Stomach (tissue), 9 donors: ENCODE measurements around the gene RGS7. TPM values are rescaled to one million over a fixed set of nuclear protein-coding genes. Genes with fewer than 3 reads are reported as not detected.

Source experiments
- DNase-seq, 2 donors: peaks; one replicate each; pipeline versions ENCODE4 v3.0.0 to v3.0.0-alpha.2; 2013 to 2019
- H3K27ac ChIP-seq, 5 donors: fragments of 200-600 bp in 4 of 5; sonication (generic) in 4 of 5; one replicate each; pipeline ENCODE4 v1.5.1; 2013 to 2019; ENCODE audit warnings: mild to moderate bottlenecking in 1 of 5, moderate library complexity in 1 of 5
- H3K27me3 ChIP-seq, 3 donors: fragments of 200-600 bp; sonication (generic); one replicate each; pipeline ENCODE4 v1.5.1; 2017 to 2019; ENCODE audit warnings: mixed run types in 1 of 3
- H3K36me3 ChIP-seq, 4 donors: fragments of 200-600 bp; sonication (generic); 1 replicate in 3 of 4; 2 replicates in 1 of 4; pipeline ENCODE4 v1.5.1; 2016 to 2019
- H3K4me1 ChIP-seq, 4 donors: fragments of 200-600 bp; sonication (generic); one replicate each; pipeline ENCODE4 v1.5.1; 2016 to 2019
- H3K4me3 ChIP-seq, 4 donors: fragments of 200-600 bp; sonication (generic) in 3 of 4; one replicate each; pipeline ENCODE4 v1.5.1; 2016 to 2019; ENCODE audit warnings: mild to moderate bottlenecking in 1 of 4
- H3K9me3 ChIP-seq, 4 donors: fragments of 200-600 bp; sonication (generic); one replicate each; pipeline ENCODE4 v1.5.1; 2016 to 2019
- CTCF ChIP-seq, 7 experiments: fragments of 450-650 bp in 4 of 7; fragments of 200-600 bp in 3 of 7; sonication (generic) in 3 of 7; IDR thresholded peaks; one replicate each; pipeline ENCODE4 v1.5.1; 2016 to 2019; ENCODE audit warnings: antibody characterized with exemption in 7 of 7, control low read depth in 2 of 7, mild to moderate bottlenecking in 1 of 7
- EP300 ChIP-seq: sonication (generic); formaldehyde crosslinking; IDR thresholded peaks from one replicate; pipeline ENCODE4 v1.6.1; 2017; ENCODE audit warnings: antibody characterized with exemption
- POLR2A ChIP-seq, 4 donors: fragments of 450-650 bp; IDR thresholded peaks; one replicate each; pipeline ENCODE4 v1.6.1; 2016; ENCODE audit warnings: antibody characterized with exemption in 4 of 4, control low read depth in 2 of 4, mild to moderate bottlenecking in 1 of 4, moderate library complexity in 1 of 4
- POLR2AphosphoS5 ChIP-seq, 3 donors: sonication (generic); formaldehyde crosslinking; IDR thresholded peaks; one replicate each; pipeline ENCODE4 v1.6.1; 2016; ENCODE audit warnings: antibody characterized with exemption in 3 of 3
- WGBS, 5 donors: extraction: QIAGEN DNeasy Blood & Tissue Kit in 3 of 5; methylation state at CpG; one replicate each; pipeline versions ENCODE4 v1.1.5 to v1.1.7; 2013 to 2018; 5-methylcytosine and 5-hydroxymethylcytosine counted together
- intact Hi-C: fragments of 100-400 bp; cut with DNase I; formaldehyde crosslinking; loops from one replicate; pipeline ENCODE4 v1.15.1; 2023; ENCODE audit warnings: low total_unique reads
- polyA plus RNA-seq, 3 donors: library from polyadenylated mRNA; stranded (reverse); fragments of 200-250 nt; gene quantifications; one replicate each; pipeline ENCODE4 v1.2.3, GENCODE V29; 2013
- total RNA-seq, 5 donors: library from RNA; depleted of rRNA; stranded (reverse); fragments of >200 nt; gene quantifications; one replicate each; pipeline versions ENCODE4 v1.1.0 to v1.2.3, GENCODE V29; 2014 to 2016
- donor health status: healthy with polysubstance abuse.
- donor health status: Bipolar disorder and iron deficiency.
- donor health status: healthy.

Gene RGS7
- total and polyA plus RNA-seq, 8 donors, result 0.23 to 2.9 (median 1.9) TPM; not detected in 2

- Histone ChIP-seq H3K27ac (no peak overlapping the region), H3K4me1 (peaks cover 0 to 7% (median 0%) of the 10 kb centered on the region in 4 donors), H3K27me3 (no peaks in the 10 kb centered on the region), H3K9me3 (no peaks in the 10 kb centered on the region), H3K36me3 (no peaks in the 10 kb centered on the region), H3K4me3 (no peak overlapping the region)
- intact Hi-C loops, result no loop called here
- TF ChIP-seq POLR2AphosphoS5 (IDR thresholded peaks at IDR 0.05) (no peak), POLR2A (IDR thresholded peaks at IDR 0.05) (no peak), EP300 (no peak), CTCF (IDR thresholded peaks at IDR 0.05) (no peak)
- DNase-seq, result no peak
Measured at GRCh38 chr1:241387216-241387615, 30.2 kb upstream of the RGS7 start.

- intact Hi-C loops, result no loop called here
- TF ChIP-seq CTCF (IDR thresholded peaks at IDR 0.05) (no peak), POLR2A (IDR thresholded peaks at IDR 0.05) (no peak), EP300 (no peak), POLR2AphosphoS5 (IDR thresholded peaks at IDR 0.05) (no peak)
- H3K9me3 ChIP-seq, result no peaks in the 10 kb centered on the region
- WGBS, 5 donors, result 63 to 72% (median 69%) methylated on average over 2 of the region's 2 CpGs
- no peaks in the 10 kb centered on the region for H3K4me1 ChIP-seq
- H3K36me3 ChIP-seq, result no peaks in the 10 kb centered on the region
- H3K4me3 ChIP-seq, result no peak overlapping the region
- DNase-seq, result no peak
- H3K27ac ChIP-seq, result no peak overlapping the region
- no peaks in the 10 kb centered on the region for H3K27me3 ChIP-seq
Measured at GRCh38 chr1:241376701-241377100, 19.7 kb upstream of the RGS7 start.

GRCh38 chr1:241375886-241376285, 18.9 kb upstream of the RGS7 start:
- H3K4me3 ChIP-seq, result no peak overlapping the region
- DNase-seq, result no peak
- TF ChIP-seq POLR2A (IDR thresholded peaks at IDR 0.05) (no peak), POLR2AphosphoS5 (IDR thresholded peaks at IDR 0.05) (no peak), EP300 (no peak), CTCF (IDR thresholded peaks at IDR 0.05) (no peak)
- no peaks in the 10 kb centered on the region for H3K9me3 ChIP-seq
- H3K36me3 ChIP-seq, result no peaks in the 10 kb centered on the region
- intact Hi-C loops, result no loop called here
- H3K4me1 ChIP-seq, result no peaks in the 10 kb centered on the region
- no peaks in the 10 kb centered on the region for H3K27me3 ChIP-seq
- no peak overlapping the region for H3K27ac ChIP-seq
- 74 to 79% (median 77%) methylated on average over 3 of the region's 3 CpGs for WGBS, 5 donors

GRCh38 chr1:241366196-241366595, 9.2 kb upstream of the RGS7 start:
- Histone ChIP-seq H3K27ac (no peak overlapping the region), H3K4me1 (no peaks in the 10 kb centered on the region), H3K4me3 (no peak overlapping the region), H3K27me3 (no peaks in the 10 kb centered on the region), H3K9me3 (no peaks in the 10 kb centered on the region), H3K36me3 (no peaks in the 10 kb centered on the region)
- intact Hi-C loops, result no loop called here
- no peak for TF ChIP-seq CTCF (IDR thresholded peaks at IDR 0.05)
- no peak for TF ChIP-seq EP300
- TF ChIP-seq POLR2A (IDR thresholded peaks at IDR 0.05), result no peak
- TF ChIP-seq POLR2AphosphoS5 (IDR thresholded peaks at IDR 0.05), result no peak
- DNase-seq, result no peak
- WGBS, 5 donors, result 87 to 94% (median 89%) methylated on average over 4 of the region's 4 CpGs
